Type B pancreatic cell (in vitro differentiated cells): ENCODE measurements around the gene PCDHA5. TPM values are rescaled to one million over a fixed set of nuclear protein-coding genes. Genes with fewer than 3 reads are reported as not detected.
"Not testable (repeated sequence)": the region's sequence is repeated elsewhere in the genome, so short reads cannot be mapped to it uniquely, and the experiment has no call there.

Experiments
- DNase-seq: peaks from one replicate; pipeline ENCODE4 v3.0.0; 2021; ENCODE audit warnings: mixed read lengths; ENCODE audit not compliant: unreplicated experiment; ENCODE audit errors: extremely low spot score
- H3K27ac Mint-ChIP-seq: 2 replicates; pipeline ENCODE4 v1.8.0; 2021; ENCODE audit warnings: mild to moderate bottlenecking, mixed read lengths
- H3K27me3 Mint-ChIP-seq: 2 replicates; pipeline ENCODE4 v1.8.0; 2021; ENCODE audit warnings: mixed read lengths
- H3K36me3 Mint-ChIP-seq: 2 replicates; pipeline ENCODE4 v1.8.0; 2021; ENCODE audit warnings: mixed read lengths
- H3K4me1 Mint-ChIP-seq: one replicate; pipeline ENCODE4 v1.8.0; 2021; ENCODE audit warnings: mixed read lengths; ENCODE audit not compliant: unreplicated experiment
- H3K4me3 Mint-ChIP-seq: 2 replicates; pipeline ENCODE4 v1.8.0; 2021; ENCODE audit warnings: mild to moderate bottlenecking, mixed read lengths
- H3K9me3 Mint-ChIP-seq: 2 replicates; pipeline ENCODE4 v1.8.0; 2021; ENCODE audit warnings: mixed read lengths
- total RNA-seq: library from RNA; stranded (reverse); gene quantifications from 2 replicates; pipeline ENCODE4 v1.2.1, GENCODE V29; 2021; ENCODE audit warnings: low replicate concordance
- TF ChIP-seq, protein P1 (sequence below): fragments of 200-600 bp; sonication (generic); conservative IDR thresholded peaks from 2 replicates; pipeline ENCODE4 v1.5.0; 2021; ENCODE audit warnings: antibody characterized with exemption, mild to moderate bottlenecking

Gene PCDHA5
- total RNA-seq, 1 donor from 2014 or later, result 0.97 TPM

DNA sequence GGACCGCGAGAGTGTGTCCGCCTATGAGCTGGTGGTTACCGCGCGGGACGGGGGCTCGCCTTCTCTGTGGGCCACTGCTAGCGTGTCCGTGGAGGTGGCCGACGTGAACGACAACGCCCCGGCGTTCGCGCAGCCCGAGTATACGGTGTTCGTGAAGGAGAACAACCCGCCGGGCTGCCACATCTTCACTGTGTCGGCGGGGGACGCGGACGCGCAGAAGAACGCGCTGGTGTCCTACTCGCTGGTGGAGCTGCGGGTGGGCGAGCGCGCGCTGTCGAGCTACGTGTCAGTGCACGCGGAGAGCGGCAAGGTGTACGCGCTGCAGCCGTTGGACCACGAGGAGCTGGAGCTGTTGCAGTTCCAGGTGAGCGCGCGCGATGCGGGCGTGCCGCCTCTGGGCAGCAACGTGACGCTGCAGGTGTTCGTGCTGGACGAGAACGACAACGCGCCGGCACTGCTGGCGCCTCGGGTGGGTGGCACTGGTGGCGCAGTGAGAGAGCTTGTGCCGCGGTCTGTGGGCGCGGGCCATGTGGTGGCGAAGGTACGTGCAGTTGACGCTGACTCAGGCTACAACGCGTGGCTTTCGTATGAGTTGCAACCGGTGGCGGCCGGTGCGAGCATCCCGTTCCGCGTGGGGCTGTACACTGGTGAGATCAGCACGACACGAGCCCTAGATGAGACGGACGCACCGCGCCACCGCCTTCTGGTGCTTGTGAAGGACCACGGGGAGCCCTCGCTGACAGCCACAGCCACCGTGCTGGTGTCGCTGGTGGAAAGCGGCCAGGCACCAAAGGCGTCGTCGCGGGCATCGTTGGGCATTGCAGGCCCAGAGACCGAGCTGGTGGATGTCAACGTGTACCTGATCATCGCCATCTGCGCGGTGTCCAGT, 14.5 kb downstream of the PCDHA5 start:
- peaks cover 15% of the 10 kb centered on the region for H3K9me3 Mint-ChIP-seq
- H3K36me3 Mint-ChIP-seq, result peaks cover 40% of the 10 kb centered on the region
- H3K4me3 Mint-ChIP-seq, result no peak overlapping the region

GRCh38 chr5:140840978-140841962, 19.9 kb downstream of the PCDHA5 start, which contains the start of gene PCDHA8:
PCDHA8 (plus strand) TSS chr5:140841187; CDS start chr5:140841322, 135 bp downstream.
- TF ChIP-seq, protein P1, sequence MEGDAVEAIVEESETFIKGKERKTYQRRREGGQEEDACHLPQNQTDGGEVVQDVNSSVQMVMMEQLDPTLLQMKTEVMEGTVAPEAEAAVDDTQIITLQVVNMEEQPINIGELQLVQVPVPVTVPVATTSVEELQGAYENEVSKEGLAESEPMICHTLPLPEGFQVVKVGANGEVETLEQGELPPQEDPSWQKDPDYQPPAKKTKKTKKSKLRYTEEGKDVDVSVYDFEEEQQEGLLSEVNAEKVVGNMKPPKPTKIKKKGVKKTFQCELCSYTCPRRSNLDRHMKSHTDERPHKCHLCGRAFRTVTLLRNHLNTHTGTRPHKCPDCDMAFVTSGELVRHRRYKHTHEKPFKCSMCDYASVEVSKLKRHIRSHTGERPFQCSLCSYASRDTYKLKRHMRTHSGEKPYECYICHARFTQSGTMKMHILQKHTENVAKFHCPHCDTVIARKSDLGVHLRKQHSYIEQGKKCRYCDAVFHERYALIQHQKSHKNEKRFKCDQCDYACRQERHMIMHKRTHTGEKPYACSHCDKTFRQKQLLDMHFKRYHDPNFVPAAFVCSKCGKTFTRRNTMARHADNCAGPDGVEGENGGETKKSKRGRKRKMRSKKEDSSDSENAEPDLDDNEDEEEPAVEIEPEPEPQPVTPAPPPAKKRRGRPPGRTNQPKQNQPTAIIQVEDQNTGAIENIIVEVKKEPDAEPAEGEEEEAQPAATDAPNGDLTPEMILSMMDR, result no peak
- Mint-ChIP-seq H3K4me3 (no peak within 1 kb of the TSS), H3K9me3 (peaks cover 11% of the 10 kb centered on the region), H3K27me3 (no peaks in the 10 kb centered on the region), H3K36me3 (peaks cover 20% of the 10 kb centered on the region), H3K27ac (no peak within 1 kb of the TSS), H3K4me1 (no peaks in the 10 kb centered on the region)
- DNase-seq, result no peak

More for the DNA sequence above, 14.5 kb downstream of the PCDHA5 start:
- no peak for DNase-seq
- Mint-ChIP-seq H3K27ac (no peak overlapping the region), H3K27me3 (no peaks in the 10 kb centered on the region), H3K4me1 (no peaks in the 10 kb centered on the region)
- TF ChIP-seq, protein P1, result no peak

GRCh38 chr5:140842798-140843733, 21.7 kb downstream of the PCDHA5 start:
- Mint-ChIP-seq H3K27me3 (no peaks in the 10 kb centered on the region), H3K36me3 (peaks cover 34% of the 10 kb centered on the region)
- no peak for DNase-seq

GRCh38 chr5:140848139-140849102, 27.0 kb downstream of the PCDHA5 start, which contains the start of gene PCDHA9:
PCDHA9 (plus strand) TSS chr5:140848382; CDS start chr5:140848496, 114 bp downstream.
- H3K27ac Mint-ChIP-seq, DNase-seq, H3K4me1 Mint-ChIP-seq, H3K27me3 Mint-ChIP-seq: not testable (repeated sequence)
- peaks cover 19% of the 10 kb centered on the region for H3K36me3 Mint-ChIP-seq
- H3K9me3 Mint-ChIP-seq, result peaks cover 12% of the 10 kb centered on the region
- peak within 1 kb of the TSS; percentile 69 for H3K4me3 Mint-ChIP-seq

More at GRCh38 chr5:140842798-140843733, 21.7 kb downstream of the PCDHA5 start:
- Mint-ChIP-seq H3K9me3 (peaks cover 23% of the 10 kb centered on the region), H3K27ac (no peak overlapping the region), H3K4me3 (no peak overlapping the region), H3K4me1 (no peaks in the 10 kb centered on the region)
- TF ChIP-seq, protein P1, result no peak

DNA sequence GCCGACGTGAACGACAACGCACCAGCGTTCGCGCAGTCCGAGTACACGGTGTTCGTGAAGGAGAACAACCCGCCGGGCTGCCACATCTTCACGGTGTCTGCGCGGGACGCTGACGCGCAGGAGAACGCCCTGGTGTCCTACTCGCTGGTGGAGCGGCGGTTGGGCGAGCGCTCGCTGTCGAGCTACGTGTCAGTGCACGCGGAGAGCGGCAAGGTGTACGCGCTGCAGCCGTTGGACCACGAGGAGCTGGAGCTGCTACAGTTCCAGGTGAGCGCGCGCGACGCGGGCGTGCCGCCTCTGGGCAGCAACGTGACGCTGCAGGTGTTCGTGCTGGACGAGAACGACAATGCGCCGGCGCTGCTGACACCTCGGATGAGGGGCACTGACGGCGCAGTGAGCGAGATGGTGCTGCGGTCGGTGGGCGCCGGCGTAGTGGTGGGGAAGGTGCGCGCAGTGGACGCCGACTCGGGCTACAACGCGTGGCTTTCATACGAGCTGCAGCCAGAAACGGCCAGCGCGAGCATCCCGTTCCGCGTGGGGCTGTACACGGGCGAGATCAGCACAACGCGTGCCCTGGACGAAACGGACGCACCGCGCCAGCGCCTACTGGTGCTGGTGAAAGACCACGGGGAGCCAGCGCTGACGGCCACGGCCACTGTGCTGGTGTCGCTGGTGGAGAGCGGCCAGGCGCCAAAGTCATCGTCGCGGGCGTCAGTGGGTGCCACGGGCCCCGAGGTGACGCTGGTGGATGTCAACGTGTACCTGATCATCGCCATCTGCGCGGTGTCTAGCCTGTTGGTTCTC, 28.6 kb downstream of the PCDHA5 start:
- not testable (repeated sequence) for H3K27ac Mint-ChIP-seq, H3K4me3 Mint-ChIP-seq, DNase-seq, H3K4me1 Mint-ChIP-seq, H3K27me3 Mint-ChIP-seq
- peaks cover 18% of the 10 kb centered on the region for H3K36me3 Mint-ChIP-seq
- H3K9me3 Mint-ChIP-seq, result peaks cover 12% of the 10 kb centered on the region
